ENCODE results near the gene IL11RA. TPM values are rescaled to one million over a fixed set of nuclear protein-coding genes. Genes with fewer than 3 reads are reported as not detected.
A peak's percentile ranks its signal among the peaks of the same experiment; 100 is the strongest.

IL11RA gene
- total RNA-seq, 3 donors from 2014 or later = 7.7 to 10.4 (median 8.8) TPM

- no peaks in the 10 kb centered on the region for H3K4me1 Mint-ChIP-seq (ENCODE audit: low read depth)
- DNase-seq = peak; percentile 53
Observed at GRCh38 chr9:34675048-34675714, 23.2 kb downstream of the IL11RA start.

GRCh38 chr9:34675869-34676268 lies 23.9 kb downstream of the IL11RA start:
- DNase-seq (no peak), ATAC-seq (no peak)
- Mint-ChIP-seq H3K36me3 (ENCODE audit: insufficient read depth) (peaks cover 2% of the 10 kb centered on the region), H3K4me3 (no peak overlapping the region), H3K27me3 (ENCODE audit: low read depth) (no peaks in the 10 kb centered on the region), H3K4me1 (ENCODE audit: low read depth) (no peaks in the 10 kb centered on the region), H3K9me3 (peaks cover 2% of the 10 kb centered on the region)

More at GRCh38 chr9:34675048-34675714, 23.2 kb downstream of the IL11RA start:
- no peak overlapping the region for H3K4me3 Mint-ChIP-seq
- ATAC-seq = peak; percentile 58 to 77
- H3K36me3 Mint-ChIP-seq (ENCODE audit: insufficient read depth) = peaks cover 2% of the 10 kb centered on the region
- peaks cover 9% of the 10 kb centered on the region for H3K9me3 Mint-ChIP-seq
- no peaks in the 10 kb centered on the region for H3K27me3 Mint-ChIP-seq (ENCODE audit: low read depth)

- H3K36me3 Mint-ChIP-seq (ENCODE audit: insufficient read depth) = no peaks in the 10 kb centered on the region
- H3K9me3 Mint-ChIP-seq = no peaks in the 10 kb centered on the region
- H3K27me3 Mint-ChIP-seq (ENCODE audit: low read depth) = no peaks in the 10 kb centered on the region
- peaks cover 9% of the 10 kb centered on the region for H3K4me1 Mint-ChIP-seq (ENCODE audit: low read depth)
- DNase-seq (no peak), ATAC-seq (peak; percentile 97)
- H3K4me3 Mint-ChIP-seq = no peak overlapping the region
Observed at GRCh38 chr9:34684145-34684544, 32.2 kb downstream of the IL11RA start.

GRCh38 chr9:34684816-34685215 lies 32.8 kb downstream of the IL11RA start:
- ATAC-seq (no peak), DNase-seq (no peak)
- Mint-ChIP-seq H3K27me3 (ENCODE audit: low read depth) (peaks cover 2% of the 10 kb centered on the region), H3K36me3 (ENCODE audit: insufficient read depth) (no peaks in the 10 kb centered on the region), H3K9me3 (no peaks in the 10 kb centered on the region), H3K4me1 (ENCODE audit: low read depth) (peaks cover 9% of the 10 kb centered on the region), H3K4me3 (no peak overlapping the region)

GRCh38 chr9:34685591-34685990 lies 33.6 kb downstream of the IL11RA start:
- Mint-ChIP-seq H3K4me3 (no peak overlapping the region), H3K4me1 (ENCODE audit: low read depth) (peaks cover 9% of the 10 kb centered on the region), H3K9me3 (no peaks in the 10 kb centered on the region), H3K27me3 (ENCODE audit: low read depth) (peaks cover 2% of the 10 kb centered on the region), H3K36me3 (ENCODE audit: insufficient read depth) (no peaks in the 10 kb centered on the region)
- ATAC-seq (no peak), DNase-seq (no peak)

GRCh38 chr9:34686231-34686630 lies 34.2 kb downstream of the IL11RA start:
- Mint-ChIP-seq H3K4me3 (no peak overlapping the region), H3K4me1 (ENCODE audit: low read depth) (peaks cover 9% of the 10 kb centered on the region), H3K27me3 (ENCODE audit: low read depth) (peaks cover 2% of the 10 kb centered on the region), H3K36me3 (ENCODE audit: insufficient read depth) (no peaks in the 10 kb centered on the region), H3K9me3 (no peaks in the 10 kb centered on the region)
- DNase-seq = no peak
- ATAC-seq = no peak

- peaks cover 9% of the 10 kb centered on the region for H3K4me1 Mint-ChIP-seq (ENCODE audit: low read depth)
- H3K9me3 Mint-ChIP-seq = no peaks in the 10 kb centered on the region
- H3K4me3 Mint-ChIP-seq = no peak overlapping the region
- peaks cover 2% of the 10 kb centered on the region for H3K27me3 Mint-ChIP-seq (ENCODE audit: low read depth)
- no peaks in the 10 kb centered on the region for H3K36me3 Mint-ChIP-seq (ENCODE audit: insufficient read depth)
- ATAC-seq = no peak
- no peak for DNase-seq
Observed at GRCh38 chr9:34686732-34687131, 34.7 kb downstream of the IL11RA start.

- H3K36me3 Mint-ChIP-seq (ENCODE audit: insufficient read depth) = no peaks in the 10 kb centered on the region
- H3K27me3 Mint-ChIP-seq (ENCODE audit: low read depth) = peaks cover 2% of the 10 kb centered on the region
Observed at GRCh38 chr9:34687276-34688030, 35.5 kb downstream of the IL11RA start.

GRCh38 chr9:34688329-34689115 lies 36.5 kb downstream of the IL11RA start:
- H3K27me3 Mint-ChIP-seq (ENCODE audit: low read depth) = peaks cover 2% of the 10 kb centered on the region
- H3K4me3 Mint-ChIP-seq = no peak overlapping the region
- ATAC-seq (no peak), DNase-seq (no peak)
- no peaks in the 10 kb centered on the region for H3K9me3 Mint-ChIP-seq
- H3K4me1 Mint-ChIP-seq (ENCODE audit: low read depth) = peaks cover 9% of the 10 kb centered on the region
- H3K36me3 Mint-ChIP-seq (ENCODE audit: insufficient read depth) = no peaks in the 10 kb centered on the region

More at GRCh38 chr9:34687276-34688030, 35.5 kb downstream of the IL11RA start:
- ATAC-seq = no peak
- peaks cover 9% of the 10 kb centered on the region for H3K4me1 Mint-ChIP-seq (ENCODE audit: low read depth)
- no peak overlapping the region for H3K4me3 Mint-ChIP-seq
- no peaks in the 10 kb centered on the region for H3K9me3 Mint-ChIP-seq
- no peak for DNase-seq

GRCh38 chr9:34689116-34689470 lies 37.1 kb downstream of the IL11RA start:
- ATAC-seq (no peak), DNase-seq (no peak)
- Mint-ChIP-seq H3K4me1 (ENCODE audit: low read depth) (peaks cover 6% of the 10 kb centered on the region), H3K27me3 (ENCODE audit: low read depth) (peaks cover 2% of the 10 kb centered on the region), H3K4me3 (no peak overlapping the region), H3K9me3 (no peaks in the 10 kb centered on the region), H3K36me3 (ENCODE audit: insufficient read depth) (no peaks in the 10 kb centered on the region)

- DNase-seq (no peak), ATAC-seq (no peak)
- peaks cover 2% of the 10 kb centered on the region for H3K27me3 Mint-ChIP-seq (ENCODE audit: low read depth)
- H3K36me3 Mint-ChIP-seq (ENCODE audit: insufficient read depth) = no peaks in the 10 kb centered on the region
- H3K9me3 Mint-ChIP-seq = no peaks in the 10 kb centered on the region
- H3K4me3 Mint-ChIP-seq = no peak overlapping the region
- peaks cover 1% of the 10 kb centered on the region for H3K4me1 Mint-ChIP-seq (ENCODE audit: low read depth)
Observed at GRCh38 chr9:34689512-34689911, 37.5 kb downstream of the IL11RA start.

- ATAC-seq = no peak
- Mint-ChIP-seq H3K4me1 (ENCODE audit: low read depth) (no peaks in the 10 kb centered on the region), H3K9me3 (no peaks in the 10 kb centered on the region), H3K36me3 (ENCODE audit: insufficient read depth) (no peaks in the 10 kb centered on the region), H3K27me3 (ENCODE audit: low read depth) (peaks cover 3% of the 10 kb centered on the region), H3K4me3 (no peak within 1 kb of the TSS)
- DNase-seq = no peak
Observed at GRCh38 chr9:34690983-34691935, 39.3 kb downstream of the IL11RA start, which contains the start of gene CCL19. TSS of gene CCL19 (minus strand) at chr9:34691276. CDS start at chr9:34691139, 137 bp downstream.

- H3K4me3 Mint-ChIP-seq = no peak overlapping the region
- H3K36me3 Mint-ChIP-seq (ENCODE audit: insufficient read depth) = no peaks in the 10 kb centered on the region
- peaks cover 3% of the 10 kb centered on the region for H3K27me3 Mint-ChIP-seq (ENCODE audit: low read depth)
- DNase-seq (no peak), ATAC-seq (no peak)
- no peaks in the 10 kb centered on the region for H3K9me3 Mint-ChIP-seq
- H3K4me1 Mint-ChIP-seq (ENCODE audit: low read depth) = no peaks in the 10 kb centered on the region
Observed at GRCh38 chr9:34691936-34692315, 39.9 kb downstream of the IL11RA start.
